Measurements from ENCODE around the gene FCER1A. TPM values are rescaled to one million over a fixed set of nuclear protein-coding genes. Genes with fewer than 3 reads are reported as not detected.

Gene FCER1A
- total and polyA plus RNA-seq, 9 of the 15 experiments (the other 6 are each of a cell fraction or from before 2014, with no cell fraction given), result 0.04 TPM; not detected in 8

DNA sequence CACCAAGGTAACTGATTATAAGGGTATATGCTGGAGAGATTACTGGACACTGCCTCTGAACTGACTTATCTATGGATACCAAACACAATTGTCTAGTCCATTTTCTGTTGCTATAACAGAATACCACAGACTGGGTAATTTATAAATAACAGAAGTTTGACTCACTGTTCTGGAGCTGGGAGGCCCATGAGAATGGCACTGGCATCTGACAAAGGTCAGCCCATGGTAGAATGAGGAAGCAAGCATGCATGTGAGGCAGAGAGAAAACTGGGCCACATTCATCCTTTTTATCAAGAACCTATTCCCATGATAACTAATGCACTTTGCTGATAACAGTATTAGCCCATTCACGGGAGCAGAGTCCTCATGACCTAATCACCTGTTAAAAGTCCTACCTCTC is 37.4 kb downstream of the FCER1A start (continued):
- TF ChIP-seq, protein P1, sequence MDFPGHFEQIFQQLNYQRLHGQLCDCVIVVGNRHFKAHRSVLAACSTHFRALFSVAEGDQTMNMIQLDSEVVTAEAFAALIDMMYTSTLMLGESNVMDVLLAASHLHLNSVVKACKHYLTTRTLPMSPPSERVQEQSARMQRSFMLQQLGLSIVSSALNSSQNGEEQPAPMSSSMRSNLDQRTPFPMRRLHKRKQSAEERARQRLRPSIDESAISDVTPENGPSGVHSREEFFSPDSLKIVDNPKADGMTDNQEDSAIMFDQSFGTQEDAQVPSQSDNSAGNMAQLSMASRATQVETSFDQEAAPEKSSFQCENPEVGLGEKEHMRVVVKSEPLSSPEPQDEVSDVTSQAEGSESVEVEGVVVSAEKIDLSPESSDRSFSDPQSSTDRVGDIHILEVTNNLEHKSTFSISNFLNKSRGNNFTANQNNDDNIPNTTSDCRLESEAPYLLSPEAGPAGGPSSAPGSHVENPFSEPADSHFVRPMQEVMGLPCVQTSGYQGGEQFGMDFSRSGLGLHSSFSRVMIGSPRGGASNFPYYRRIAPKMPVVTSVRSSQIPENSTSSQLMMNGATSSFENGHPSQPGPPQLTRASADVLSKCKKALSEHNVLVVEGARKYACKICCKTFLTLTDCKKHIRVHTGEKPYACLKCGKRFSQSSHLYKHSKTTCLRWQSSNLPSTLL (IDR thresholded peaks at IDR 0.05), result no peak
- TF ChIP-seq, protein P2, sequence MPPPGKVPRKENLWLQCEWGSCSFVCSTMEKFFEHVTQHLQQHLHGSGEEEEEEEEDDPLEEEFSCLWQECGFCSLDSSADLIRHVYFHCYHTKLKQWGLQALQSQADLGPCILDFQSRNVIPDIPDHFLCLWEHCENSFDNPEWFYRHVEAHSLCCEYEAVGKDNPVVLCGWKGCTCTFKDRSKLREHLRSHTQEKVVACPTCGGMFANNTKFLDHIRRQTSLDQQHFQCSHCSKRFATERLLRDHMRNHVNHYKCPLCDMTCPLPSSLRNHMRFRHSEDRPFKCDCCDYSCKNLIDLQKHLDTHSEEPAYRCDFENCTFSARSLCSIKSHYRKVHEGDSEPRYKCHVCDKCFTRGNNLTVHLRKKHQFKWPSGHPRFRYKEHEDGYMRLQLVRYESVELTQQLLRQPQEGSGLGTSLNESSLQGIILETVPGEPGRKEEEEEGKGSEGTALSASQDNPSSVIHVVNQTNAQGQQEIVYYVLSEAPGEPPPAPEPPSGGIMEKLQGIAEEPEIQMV (tag; conservative IDR thresholded peaks at IDR 0.05; ENCODE audit: low read depth), result no peak
- no peak for TF ChIP-seq PRMT5 (CRISPR knock-in tag; IDR thresholded peaks at IDR 0.05)
- TF ChIP-seq HMG20B (CRISPR knock-in tag; IDR thresholded peaks at IDR 0.05), result no peak
- no peak for TF ChIP-seq SUPT5H (IDR thresholded peaks at IDR 0.05)
- no peak for TF ChIP-seq SLC30A9 (CRISPR knock-in tag; IDR thresholded peaks at IDR 0.05)

DNA sequence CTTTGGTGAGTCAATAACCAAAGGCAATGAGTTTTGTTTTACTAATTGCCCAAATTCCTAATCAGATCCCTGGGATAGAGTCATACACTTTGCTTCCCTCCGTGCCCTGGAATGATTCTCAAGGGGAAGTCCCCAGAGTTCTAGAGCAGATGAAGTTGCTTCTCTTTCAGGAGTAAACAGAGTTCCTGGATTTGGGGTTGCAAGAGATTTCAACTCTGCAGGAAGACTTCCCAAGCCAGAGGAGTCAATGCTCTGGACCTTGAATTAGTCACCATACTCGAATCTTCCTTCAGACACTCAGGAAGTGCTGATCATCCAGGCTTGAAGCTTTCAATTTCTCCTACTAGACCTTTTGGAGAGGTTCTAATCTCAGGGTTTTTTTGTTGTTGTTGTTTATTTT is 39.6 kb downstream of the FCER1A start:
- ATAC-seq, result no peak
- no peaks in the 10 kb centered on the region for H3K4me1 ChIP-seq (replicated peaks in 1 of 2; ENCODE audit: control insufficient read depth in 2 of 2, insufficient read depth in 2 of 2, low read length in 2 of 2)
- FAIRE-seq, result no peak
- CTCF ChIA-PET (ENCODE audit: low intra/inter-chr PET ratio), result no interaction called here
- no peaks in the 10 kb centered on the region for H4K20me1 ChIP-seq (replicated peaks; ENCODE audit: control insufficient read depth, insufficient read depth, low read length)
- no TSS peak for BruUV-seq (replicated peaks)
- no peak overlapping the region for H3K4me2 ChIP-seq (ENCODE audit: insufficient read depth, low read length)
- no peaks in the 10 kb centered on the region for H3K9me1 ChIP-seq (ENCODE audit: control insufficient read depth, insufficient read depth, low read length)
- TF ChIP-seq U2AF2 (optimal IDR thresholded peaks at IDR 0.05; ENCODE audit: low read depth, low read length) (no peak), PHB2 (IDR thresholded peaks at IDR 0.05; ENCODE audit: low read depth) (no peak), DACH1 (IDR thresholded peaks at IDR 0.05; ENCODE audit: partially characterized antibody) (no peak), ZNF23 (CRISPR knock-in tag; IDR thresholded peaks at IDR 0.05) (no peak), ZNF57 (CRISPR knock-in tag; IDR thresholded peaks at IDR 0.05) (no peak), ZNF780A (CRISPR knock-in tag; IDR thresholded peaks at IDR 0.05) (no peak)
- H3K27ac ChIP-seq (ENCODE audit: extremely low read depth, low read depth, low read length), result no peak overlapping the region
- no peak overlapping the region for H3K9ac ChIP-seq (ENCODE audit: insufficient read depth in 1 of 2, low read depth in 2 of 2, low read length in 2 of 2)
- no peak for DNase-seq (ENCODE audit: extremely low read depth in 1 of 4, low spot score in 3 of 4)
- H3K4me3 ChIP-seq, result no peak overlapping the region
- no peak overlapping the region for H2AFZ ChIP-seq (ENCODE audit: low read depth, low read length)
- H3K36me3 ChIP-seq (ENCODE audit: control insufficient read depth, insufficient read depth, low read length), result no peaks in the 10 kb centered on the region
- H3K79me2 ChIP-seq (ENCODE audit: control insufficient read depth, insufficient read depth, low read length), result no peaks in the 10 kb centered on the region
- H3K9me3 ChIP-seq (replicated peaks; ENCODE audit: control insufficient read depth, insufficient read depth, low read depth, low read length), result no peaks in the 10 kb centered on the region
- H3K27me3 ChIP-seq (ENCODE audit: control insufficient read depth in 2 of 2, insufficient read depth in 2 of 2, low read length in 2 of 2), result no peaks in the 10 kb centered on the region
- in situ Hi-C loops (cut with MboI), result no loop called here
- WGBS (ENCODE audit: insufficient coverage, low coverage, missing lambda C conversion rate), result 0% methylated on average over 2 of the region's 2 CpGs
- POLR2A ChIA-PET, result no interaction called here
- intact Hi-C loops (cut with micrococcal nuclease), result no loop called here
